HG03460 (cell line): ENCODE data around the gene PLCH1.

Experiments used
- ATAC-seq: cut with Tn5 transposase; IDR thresholded peaks from one replicate; pipeline ENCODE4 v1.9.1; 2021; ENCODE audit not compliant: unreplicated experiment

PLCH1 gene

DNA sequence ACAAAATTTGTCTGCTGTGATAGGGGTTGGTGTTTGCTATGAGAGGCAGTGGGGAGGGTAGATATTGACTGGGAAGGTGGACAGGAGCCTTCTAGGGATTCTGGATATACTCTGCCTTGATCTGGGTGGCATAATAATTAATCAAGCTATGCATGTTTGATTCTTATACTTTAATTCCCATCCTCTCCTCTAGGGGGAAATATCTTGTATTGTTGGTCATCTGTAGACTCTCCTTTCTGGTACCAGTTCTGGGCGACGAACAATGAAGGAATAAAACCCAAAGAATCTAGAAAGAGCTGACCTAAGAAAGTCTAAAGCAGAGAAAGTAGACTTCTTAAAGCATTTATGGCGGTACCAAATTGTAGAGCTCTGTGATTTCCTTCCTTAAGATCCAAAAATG, 253.2 kb downstream of the PLCH1 start:
- no peak for ATAC-seq

- ATAC-seq: no peak
Measured at GRCh38 chr3:155488671-155489070, 256.2 kb downstream of the PLCH1 start.

- ATAC-seq: no peak
Measured at GRCh38 chr3:155485897-155486296, 259.0 kb downstream of the PLCH1 start.

DNA sequence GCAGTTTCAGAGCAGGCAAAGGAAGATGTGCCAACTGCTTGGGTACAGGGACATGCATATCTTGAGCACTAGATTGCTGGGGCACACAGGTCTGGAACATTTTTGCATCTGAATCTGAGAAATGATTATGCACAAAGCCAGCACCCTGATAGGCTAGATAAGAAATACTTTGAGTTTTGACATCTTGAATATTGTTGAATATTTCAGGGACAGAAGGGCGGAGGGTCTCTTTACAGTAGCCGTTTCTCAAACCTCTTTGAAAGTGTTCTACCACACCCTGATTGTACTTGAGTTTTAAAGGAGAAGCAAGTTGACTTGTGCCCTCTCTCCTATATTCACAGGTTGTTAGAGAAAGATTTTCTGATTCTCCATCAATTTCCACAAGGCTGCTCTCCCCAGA, 263.3 kb downstream of the PLCH1 start:
- no peak for ATAC-seq

GRCh38 chr3:155481089-155481488, 263.8 kb downstream of the PLCH1 start:
- no peak for ATAC-seq

DNA sequence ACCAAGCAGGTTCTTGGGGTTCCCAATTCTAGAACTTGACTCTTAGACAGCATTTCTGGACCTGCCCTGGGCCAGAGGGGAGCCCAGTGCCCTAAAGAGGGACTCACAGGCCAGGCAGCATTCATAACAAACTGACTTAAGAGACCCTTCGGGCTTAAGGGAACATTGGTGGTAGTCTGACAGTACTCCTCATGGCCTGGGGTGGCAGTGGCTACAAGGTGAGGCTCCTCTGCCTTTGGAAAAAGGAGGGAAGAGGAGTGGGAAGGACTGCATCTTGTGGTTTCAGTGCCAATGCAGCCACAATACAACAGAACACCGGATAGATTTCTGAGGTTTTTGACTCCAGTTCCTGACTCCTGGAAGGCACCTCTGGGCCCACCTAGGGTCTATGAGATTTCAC, 279.2 kb downstream of the PLCH1 start:
- no peak for ATAC-seq

DNA sequence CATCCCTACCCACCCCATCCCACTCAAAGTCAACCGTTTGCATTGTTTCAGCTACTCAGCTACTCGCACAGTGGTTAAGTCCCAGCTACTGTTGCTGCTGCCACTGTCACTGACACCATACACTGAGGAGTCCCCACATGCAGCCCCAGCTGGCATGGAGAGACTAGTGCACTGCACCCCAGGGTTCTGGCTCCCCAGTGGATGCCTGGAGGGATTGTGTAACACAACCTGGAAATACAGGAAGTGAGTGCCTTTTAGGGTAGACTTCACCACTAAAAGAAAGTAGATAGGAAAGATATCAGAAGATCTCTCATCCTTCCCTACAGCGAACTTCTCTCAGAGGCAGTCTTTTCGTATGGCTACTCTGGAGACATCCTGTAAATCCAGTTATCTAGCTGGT, 282.2 kb downstream of the PLCH1 start:
- ATAC-seq: no peak

- no peak for ATAC-seq
Measured at GRCh38 chr3:155457591-155457990, 287.3 kb downstream of the PLCH1 start.

DNA sequence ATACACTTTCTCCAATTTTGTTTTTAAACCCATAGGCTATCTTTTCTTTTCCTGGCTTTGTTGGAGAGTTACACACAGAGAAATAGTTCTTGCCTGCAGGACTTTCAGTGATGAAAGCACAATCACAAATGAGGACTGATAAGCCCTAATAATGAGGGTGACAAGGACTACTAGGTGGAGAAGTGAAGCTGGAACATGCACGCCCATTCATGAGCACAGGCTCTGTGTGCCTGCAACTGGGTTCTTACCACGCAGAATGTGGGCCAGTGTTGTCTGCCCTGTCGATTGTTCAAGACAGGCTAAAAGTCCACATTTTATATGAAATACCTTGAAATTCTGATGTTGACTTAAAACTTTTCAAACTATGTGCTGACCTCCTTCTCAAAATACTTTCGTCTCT, 289.1 kb downstream of the PLCH1 start:
- ATAC-seq: no peak

DNA sequence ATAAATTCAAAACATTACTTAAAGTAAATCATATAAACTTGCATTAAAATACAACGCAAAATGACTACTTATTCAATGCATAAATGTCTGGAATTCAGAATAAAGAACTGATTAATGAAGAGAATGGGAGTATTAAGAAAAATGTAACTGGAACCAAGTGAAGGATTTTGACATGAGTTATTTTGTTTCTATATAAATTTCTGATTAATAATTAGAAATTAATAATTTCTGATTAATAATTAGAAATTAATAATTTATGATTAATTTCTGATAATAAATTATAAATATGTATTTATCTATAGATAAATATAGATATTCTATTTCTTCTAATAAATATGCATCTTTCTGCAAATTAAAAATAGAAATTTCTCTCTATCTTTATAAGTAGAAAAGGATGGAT, 291.4 kb downstream of the PLCH1 start:
- no peak for ATAC-seq

DNA sequence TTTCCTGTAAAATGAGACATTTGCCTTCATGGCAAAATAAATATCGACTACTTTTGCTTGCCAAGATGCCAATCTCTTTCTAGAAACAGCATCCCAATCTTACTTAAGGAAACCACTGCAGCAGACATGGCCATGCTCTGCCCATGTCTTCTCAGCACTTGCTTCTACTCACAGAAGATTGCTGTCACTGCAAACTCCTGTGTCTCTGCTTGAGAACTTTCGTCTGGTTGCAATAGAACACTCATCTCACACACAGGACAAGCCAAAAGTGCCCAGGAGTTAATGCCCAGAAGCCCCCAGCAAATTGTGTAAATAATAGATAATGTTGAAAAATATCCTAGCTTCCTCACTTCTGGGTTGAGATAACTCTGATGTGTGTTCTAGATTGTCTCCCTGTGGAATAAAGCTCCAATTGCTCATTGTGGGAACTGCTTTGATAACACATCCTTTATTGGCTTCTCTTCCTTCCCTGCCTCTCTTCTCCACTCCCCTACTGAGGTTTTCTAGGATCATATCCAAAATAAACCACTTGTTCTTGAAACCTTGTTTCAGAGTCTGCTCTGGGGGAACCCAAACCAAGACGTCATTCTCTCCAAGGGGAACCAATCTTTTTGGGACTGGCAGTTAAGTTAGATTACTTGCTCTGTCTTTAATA, 295.1 kb downstream of the PLCH1 start:
- ATAC-seq: no peak

DNA sequence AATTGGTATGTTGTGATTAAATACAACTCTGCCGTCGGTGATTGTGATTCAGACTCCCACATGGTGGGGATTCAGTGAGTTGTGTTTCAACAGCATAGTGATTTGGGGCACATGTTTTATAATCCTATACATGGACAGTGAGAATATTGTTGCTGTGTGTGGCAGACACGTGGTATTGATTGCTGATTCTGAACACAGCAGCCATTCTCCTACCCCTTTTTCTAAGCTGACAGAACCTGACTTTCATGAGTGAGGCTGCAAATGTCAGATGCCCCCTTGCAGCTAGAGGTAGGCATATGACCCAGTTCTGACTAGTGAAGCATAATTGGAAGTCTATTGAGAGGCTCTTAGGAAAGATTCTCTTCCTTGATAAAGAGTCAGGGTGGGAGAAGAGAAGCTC, 296.3 kb downstream of the PLCH1 start:
- ATAC-seq: no peak

DNA sequence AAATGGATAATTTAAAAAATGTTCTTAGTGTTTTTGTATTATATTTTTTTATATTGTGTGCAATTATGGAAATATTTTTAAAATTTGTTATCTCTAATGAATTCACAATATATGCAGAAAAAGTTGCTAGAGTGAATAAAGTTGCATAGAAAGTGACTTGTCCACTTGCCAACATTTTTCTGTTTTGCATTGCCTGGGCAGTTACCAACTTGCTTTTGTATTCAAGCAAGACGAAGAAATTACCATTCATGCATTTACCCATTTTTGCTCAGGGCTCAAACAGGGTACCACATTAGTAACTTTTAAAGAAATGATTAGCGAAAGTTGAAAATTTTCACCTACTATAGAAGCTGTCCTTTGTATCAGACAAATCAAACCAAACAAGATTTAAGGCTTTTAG, 298.5 kb downstream of the PLCH1 start:
- no peak for ATAC-seq

GRCh38 chr3:155444771-155445170, 300.1 kb downstream of the PLCH1 start:
- no peak for ATAC-seq

DNA sequence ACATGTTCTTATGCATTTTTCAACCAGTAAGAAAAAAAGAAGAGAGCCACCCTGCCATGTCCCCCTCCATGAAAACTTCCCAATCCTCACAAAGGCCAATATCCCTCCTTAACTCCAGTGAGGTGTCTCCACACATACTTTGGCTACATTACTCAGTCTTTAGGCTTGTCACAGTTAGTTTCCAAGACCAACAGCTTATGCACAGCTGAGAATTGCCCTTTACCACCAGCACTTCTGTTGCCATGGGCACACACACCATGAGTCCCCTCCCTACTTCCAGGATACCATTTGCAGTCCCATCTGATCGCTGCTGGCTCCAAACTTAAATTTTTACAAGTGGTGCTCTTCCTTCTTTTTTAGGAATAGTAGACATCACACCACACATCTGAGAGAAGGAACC, 301.1 kb downstream of the PLCH1 start:
- ATAC-seq: no peak

DNA sequence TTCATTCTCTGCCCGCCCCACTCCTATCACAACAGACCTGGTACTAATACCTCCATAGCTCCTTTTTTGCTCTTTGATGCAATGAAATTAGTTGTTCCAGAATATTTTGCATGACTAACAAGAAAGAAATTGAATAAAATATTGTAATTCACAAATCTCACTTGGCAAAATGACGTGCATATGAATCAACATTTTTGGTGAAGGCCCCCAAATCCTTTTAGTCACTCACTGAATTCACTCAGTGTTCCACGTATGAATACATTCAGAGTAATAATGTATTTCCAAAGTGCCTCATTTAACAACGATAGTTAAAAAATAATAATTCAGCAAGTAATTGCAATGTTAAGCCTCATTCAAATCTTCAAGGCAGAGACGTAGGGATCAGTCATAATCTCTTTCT, 302.8 kb downstream of the PLCH1 start:
- ATAC-seq: no peak

DNA sequence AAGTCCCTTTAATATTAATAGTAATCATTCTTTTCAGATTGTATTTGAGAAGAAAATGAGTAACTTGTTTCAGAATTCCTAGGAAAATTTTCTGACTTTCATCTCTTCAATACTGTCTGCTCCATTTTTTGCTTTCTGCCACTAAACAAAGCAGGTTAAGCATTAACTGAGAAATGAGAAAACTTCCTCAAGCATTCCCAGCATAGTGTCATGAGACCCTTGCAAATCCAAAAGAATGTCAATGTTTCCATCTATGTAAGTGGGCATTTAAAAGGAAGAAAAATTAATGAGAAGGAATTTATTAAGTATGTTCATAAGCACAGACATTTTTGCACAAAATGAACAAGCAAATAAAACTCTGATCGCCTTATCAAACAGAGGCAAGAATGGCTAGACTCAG, 303.4 kb downstream of the PLCH1 start:
- ATAC-seq: no peak

GRCh38 chr3:155441026-155441425, 303.8 kb downstream of the PLCH1 start:
- no peak for ATAC-seq

DNA sequence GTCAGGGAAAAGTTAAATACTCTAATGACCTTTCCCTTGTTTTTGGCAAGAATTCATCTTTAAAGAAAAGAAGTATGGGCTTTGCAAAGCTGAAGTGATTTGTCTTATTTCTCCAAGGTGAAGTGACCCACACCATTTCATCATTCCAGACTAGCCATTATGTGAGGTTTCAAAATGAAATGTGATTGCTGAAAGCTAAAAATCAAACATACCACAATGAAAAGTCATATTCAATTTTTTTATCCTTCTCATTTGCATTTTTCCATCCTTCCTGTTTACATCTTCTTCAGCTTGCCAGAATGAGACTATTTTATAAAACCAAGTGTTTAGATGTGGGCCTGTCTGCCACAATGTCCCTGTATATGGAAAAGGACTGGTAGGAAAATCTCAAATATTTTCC, 309.1 kb downstream of the PLCH1 start:
- ATAC-seq: no peak

DNA sequence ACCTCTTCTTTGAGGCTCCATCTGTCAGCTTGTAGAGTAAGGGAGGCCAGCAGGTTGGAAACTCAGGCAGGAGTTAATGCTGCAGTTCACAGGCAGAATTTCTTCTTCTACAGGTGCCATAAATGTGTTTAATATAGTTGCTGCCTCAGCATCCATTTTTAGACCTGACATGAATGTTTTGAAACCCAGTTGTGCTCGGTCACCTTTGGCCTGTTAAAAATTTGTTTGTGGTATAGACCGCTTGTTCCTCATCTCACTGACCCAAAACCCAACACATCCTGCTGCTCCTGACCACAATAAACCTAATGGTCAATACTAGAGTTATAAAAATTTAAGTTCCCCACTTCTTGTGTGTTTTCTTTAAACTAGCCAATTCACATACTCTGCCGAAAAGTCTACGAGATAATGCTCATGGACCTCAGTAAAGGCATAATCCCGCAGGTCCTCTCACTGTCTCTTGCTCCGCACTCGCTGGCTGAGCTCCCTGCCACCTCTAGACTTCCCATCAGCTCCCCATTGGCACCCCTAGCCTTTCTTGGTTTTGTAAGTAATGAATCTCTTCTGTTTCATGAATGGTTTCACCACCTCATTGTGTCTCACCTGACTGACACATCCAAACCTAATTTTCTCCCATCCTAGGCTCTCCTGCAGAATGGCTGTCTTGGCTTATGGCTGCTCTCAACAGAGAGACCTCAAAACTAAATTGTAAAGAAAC, 312.9 kb downstream of the PLCH1 start:
- ATAC-seq: no peak

- no peak for ATAC-seq
Measured at GRCh38 chr3:155428563-155428962, 316.3 kb downstream of the PLCH1 start.

- no peak for ATAC-seq
Measured at GRCh38 chr3:155426524-155427230, 318.2 kb downstream of the PLCH1 start.
